Muscle layer of duodenum (tissue), 2 donors: ENCODE measurements around the gene ZC3HAV1.

Experiments
- H3K27ac ChIP-seq: one replicate; pipeline ENCODE4 v1.7.0; 2013; ENCODE audit warnings: mild to moderate bottlenecking, low read length
- H3K27me3 ChIP-seq: one replicate; pipeline ENCODE4 v1.7.0; 2013; ENCODE audit warnings: low read depth, mild to moderate bottlenecking, control low read depth, low read length
- H3K36me3 ChIP-seq, 2 donors: one replicate each; pipeline ENCODE4 v1.7.0; 2013; ENCODE audit warnings: low read length in 2 of 2, control low read depth in 1 of 2, mild to moderate bottlenecking in 1 of 2; ENCODE audit not compliant: insufficient read depth in 2 of 2, control insufficient read depth in 1 of 2
- H3K4me1 ChIP-seq, 2 donors: one replicate each; pipeline ENCODE4 v1.7.0; 2013; ENCODE audit warnings: low read length in 2 of 2, mild to moderate bottlenecking in 2 of 2, control low read depth in 1 of 2, moderate library complexity in 1 of 2; ENCODE audit not compliant: insufficient read depth in 2 of 2, control insufficient read depth in 1 of 2
- H3K4me3 ChIP-seq, 2 donors: one replicate each; pipeline ENCODE4 v1.7.0; 2013; ENCODE audit warnings: low read length in 2 of 2, low read depth in 1 of 2, mild to moderate bottlenecking in 1 of 2
- H3K9me3 ChIP-seq, 2 donors: one replicate each; pipeline ENCODE4 v1.7.0; 2013; ENCODE audit warnings: low read length in 2 of 2, control low read depth in 1 of 2, mild to moderate bottlenecking in 1 of 2; ENCODE audit not compliant: control insufficient read depth in 1 of 2
- donor health status: healthy.

The ZC3HAV1 gene

GRCh38 chr7:139011373-139011772 lies 98.1 kb downstream of the ZC3HAV1 start:
- Histone ChIP-seq H3K4me3 (no peak overlapping the region), H3K9me3 (no peaks in the 10 kb centered on the region), H3K27me3 (no peaks in the 10 kb centered on the region), H3K36me3 (no peaks in the 10 kb centered on the region), H3K4me1 (no peaks in the 10 kb centered on the region), H3K27ac (no peak overlapping the region)

GRCh38 chr7:139004321-139005090 lies 105.0 kb downstream of the ZC3HAV1 start:
- Histone ChIP-seq H3K27me3 (no peaks in the 10 kb centered on the region), H3K4me3 (no peak overlapping the region), H3K4me1 (no peaks in the 10 kb centered on the region), H3K9me3 (peaks cover 0 to 4% of the 10 kb centered on the region in 2 donors), H3K27ac (no peak overlapping the region), H3K36me3 (no peaks in the 10 kb centered on the region)

GRCh38 chr7:138999414-138999813 lies 110.1 kb downstream of the ZC3HAV1 start:
- Histone ChIP-seq H3K4me3 (no peak overlapping the region), H3K4me1 (no peaks in the 10 kb centered on the region), H3K36me3 (no peaks in the 10 kb centered on the region), H3K27me3 (no peaks in the 10 kb centered on the region), H3K27ac (no peak overlapping the region), H3K9me3 (no peaks in the 10 kb centered on the region)
